CD4-positive, alpha-beta T cell treated with Interleukin-12 subunit alpha and Interleukin-12 subunit beta, for 1 hour (primary cell): ENCODE data around the gene MCTP1.

Experiments used
- DNase-seq: peaks from one replicate; pipeline ENCODE4 v3.0.0-alpha.2; 2020

The MCTP1 gene

GRCh38 chr5:95070453-95070852 lies 214.4 kb downstream of the MCTP1 start:
- DNase-seq, result no peak

DNA sequence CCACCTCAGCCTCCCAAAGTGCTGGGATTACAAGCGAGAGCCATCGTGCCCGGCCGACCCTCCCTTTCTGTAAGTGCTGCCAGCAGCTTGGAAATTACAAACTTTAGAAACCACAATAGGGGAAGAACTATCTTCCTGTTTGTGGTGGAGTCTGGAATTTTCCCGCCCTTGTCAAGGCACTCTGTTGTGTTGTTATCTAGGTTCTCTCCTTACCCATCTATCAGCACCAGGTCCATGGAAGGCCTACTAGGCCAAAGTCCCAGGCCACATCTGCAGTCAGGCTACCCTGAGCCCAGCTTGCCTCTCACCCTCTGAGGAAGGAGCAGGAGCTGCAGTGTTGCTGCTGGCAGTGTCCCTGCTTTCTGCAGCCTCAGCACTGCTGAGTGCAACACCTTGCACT lies 214.9 kb downstream of the MCTP1 start:
- no peak for DNase-seq

GRCh38 chr5:95069021-95069420 lies 215.9 kb downstream of the MCTP1 start:
- no peak for DNase-seq

GRCh38 chr5:95068289-95068910 lies 216.5 kb downstream of the MCTP1 start:
- DNase-seq, result no peak

DNA sequence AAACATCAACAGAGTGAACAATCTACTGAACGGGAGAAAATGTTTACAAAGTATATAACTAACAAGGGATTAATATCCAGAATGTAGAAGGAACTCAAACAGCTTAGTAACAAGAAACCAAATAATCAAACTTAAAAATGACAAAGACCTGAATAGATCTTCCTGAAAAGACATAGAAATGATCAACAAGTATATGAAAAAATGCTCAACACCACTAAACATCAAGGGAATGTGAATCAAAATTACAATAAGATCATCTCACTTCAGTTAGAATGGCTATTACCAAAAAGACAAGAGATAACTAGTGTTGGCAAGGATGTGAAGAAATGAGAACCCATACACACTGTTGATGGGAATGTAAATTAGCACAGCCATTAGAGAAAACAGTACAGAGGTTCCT lies 218.8 kb downstream of the MCTP1 start:
- DNase-seq, result no peak

DNA sequence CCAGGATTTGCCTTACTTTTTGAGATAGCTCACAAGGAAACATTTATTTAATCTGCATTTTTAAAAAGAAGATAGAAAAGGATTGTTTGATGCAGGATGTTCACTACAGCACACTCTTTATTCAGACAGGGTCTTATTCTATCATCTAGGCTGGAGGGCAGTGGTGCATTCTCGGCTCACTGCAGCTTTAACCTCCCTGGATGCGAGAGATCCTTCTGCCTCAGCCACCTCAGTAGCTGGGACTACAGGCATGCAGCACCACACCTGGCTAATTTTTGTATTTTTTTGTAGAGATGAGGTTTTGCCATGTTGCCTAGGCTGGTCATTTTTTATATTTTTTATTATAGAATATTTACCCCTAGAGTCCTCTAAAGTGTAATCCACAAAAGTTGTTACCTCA lies 221.4 kb downstream of the MCTP1 start:
- no peak for DNase-seq

- no peak for DNase-seq
Observed at GRCh38 chr5:95060098-95060497, 224.8 kb downstream of the MCTP1 start.

GRCh38 chr5:95059636-95060035 lies 225.3 kb downstream of the MCTP1 start:
- no peak for DNase-seq

DNA sequence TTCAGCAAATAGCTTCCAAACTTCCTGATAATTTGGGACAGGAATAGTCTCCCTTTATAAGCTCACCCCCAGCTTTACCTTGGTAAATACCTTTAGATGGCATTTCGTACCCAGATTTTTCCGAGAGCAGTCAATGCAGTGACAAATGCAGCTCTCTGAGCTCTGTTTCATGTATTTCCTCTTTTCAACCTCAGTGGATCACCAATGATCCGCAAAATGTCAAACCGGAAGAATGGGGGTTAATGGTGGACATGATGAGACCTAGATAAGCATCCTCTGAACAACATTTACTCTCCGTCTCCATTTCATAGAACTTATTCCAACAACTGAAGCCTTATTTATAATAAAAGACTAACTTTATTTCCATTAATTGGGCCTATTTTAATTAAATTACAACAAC lies 227.3 kb downstream of the MCTP1 start:
- DNase-seq, result no peak

- DNase-seq, result no peak
Observed at GRCh38 chr5:95053253-95053652, 231.6 kb downstream of the MCTP1 start.

DNA sequence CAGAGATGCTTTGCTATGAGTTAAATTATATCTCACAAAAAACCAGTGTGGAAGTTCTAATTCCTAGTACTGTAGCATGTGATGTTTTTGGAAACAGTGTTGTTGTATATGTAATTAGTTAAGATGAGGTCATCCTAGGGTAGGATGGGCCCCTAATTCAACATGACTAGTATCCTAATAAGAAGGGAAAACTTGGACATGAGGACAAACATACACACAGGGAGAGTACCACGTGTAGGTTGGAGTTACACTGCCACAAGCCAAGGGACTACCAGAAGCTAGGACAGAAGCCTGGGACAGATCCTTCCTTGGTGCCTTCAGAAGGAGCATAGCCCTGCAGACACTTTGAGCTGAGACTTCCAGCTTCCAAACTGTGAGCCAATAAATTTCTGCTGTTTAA lies 234.2 kb downstream of the MCTP1 start:
- DNase-seq, result no peak

DNA sequence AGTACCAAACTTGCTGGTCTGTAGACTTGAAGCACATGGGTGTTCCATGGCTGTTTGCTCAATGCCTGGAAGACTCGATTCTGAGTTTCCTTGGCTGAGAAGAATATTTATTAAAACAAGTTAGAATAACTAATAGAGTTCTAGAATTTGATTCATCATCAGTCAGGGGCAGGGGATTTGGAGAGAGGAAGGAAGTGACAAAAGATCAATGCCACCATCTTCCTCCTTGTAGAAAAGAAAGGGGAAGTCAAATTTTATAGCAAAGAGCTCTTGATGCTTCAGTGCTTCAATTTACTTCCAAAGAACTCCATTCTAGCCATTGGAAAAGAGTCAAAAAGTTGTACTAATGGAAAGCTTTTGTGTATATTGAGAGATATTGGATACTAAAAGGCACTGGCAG lies 236.3 kb downstream of the MCTP1 start:
- no peak for DNase-seq

GRCh38 chr5:95045181-95045965 lies 239.5 kb downstream of the MCTP1 start:
- no peak for DNase-seq

- no peak for DNase-seq
Observed at GRCh38 chr5:95044096-95044495, 240.8 kb downstream of the MCTP1 start.

DNA sequence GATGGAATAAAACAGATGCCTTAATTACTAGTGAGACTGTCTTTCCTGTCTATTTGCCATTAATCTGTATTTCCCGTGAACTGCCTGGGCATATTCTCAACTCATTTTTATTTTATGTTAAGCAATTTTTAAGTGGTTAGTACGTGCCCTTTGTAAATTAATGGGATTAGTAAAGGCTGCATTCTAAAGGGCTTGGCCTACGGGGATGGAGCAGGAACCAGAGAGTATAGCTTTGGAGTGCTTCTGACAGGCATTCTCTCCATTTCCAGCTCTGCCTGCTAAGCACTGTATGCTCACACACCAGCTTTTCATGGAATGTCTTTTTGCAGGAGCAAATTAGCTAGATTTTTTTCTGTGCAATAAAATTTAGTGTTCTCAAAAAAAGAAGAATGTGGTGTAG lies 241.2 kb downstream of the MCTP1 start:
- DNase-seq, result no peak

GRCh38 chr5:95043234-95043633 lies 241.7 kb downstream of the MCTP1 start:
- DNase-seq, result no peak

DNA sequence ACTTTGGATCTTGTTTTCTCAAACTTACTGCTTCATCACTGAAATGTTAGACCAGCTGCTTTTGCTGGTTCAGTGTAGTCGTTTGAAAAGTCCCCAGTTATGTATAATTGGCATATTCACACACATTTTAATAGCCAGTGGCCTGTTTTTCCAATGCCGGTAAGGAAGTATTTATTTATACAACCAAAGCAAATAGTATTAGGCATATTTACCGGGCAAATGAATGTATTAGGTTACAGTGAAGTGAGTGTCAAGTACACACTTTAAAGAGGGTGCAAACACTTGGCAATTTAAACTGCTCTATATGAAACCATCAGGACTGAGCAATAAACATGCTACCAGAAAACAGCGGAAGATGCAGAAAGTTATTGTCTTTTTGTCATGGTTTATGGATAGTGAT lies 242.9 kb downstream of the MCTP1 start:
- DNase-seq, result no peak

DNA sequence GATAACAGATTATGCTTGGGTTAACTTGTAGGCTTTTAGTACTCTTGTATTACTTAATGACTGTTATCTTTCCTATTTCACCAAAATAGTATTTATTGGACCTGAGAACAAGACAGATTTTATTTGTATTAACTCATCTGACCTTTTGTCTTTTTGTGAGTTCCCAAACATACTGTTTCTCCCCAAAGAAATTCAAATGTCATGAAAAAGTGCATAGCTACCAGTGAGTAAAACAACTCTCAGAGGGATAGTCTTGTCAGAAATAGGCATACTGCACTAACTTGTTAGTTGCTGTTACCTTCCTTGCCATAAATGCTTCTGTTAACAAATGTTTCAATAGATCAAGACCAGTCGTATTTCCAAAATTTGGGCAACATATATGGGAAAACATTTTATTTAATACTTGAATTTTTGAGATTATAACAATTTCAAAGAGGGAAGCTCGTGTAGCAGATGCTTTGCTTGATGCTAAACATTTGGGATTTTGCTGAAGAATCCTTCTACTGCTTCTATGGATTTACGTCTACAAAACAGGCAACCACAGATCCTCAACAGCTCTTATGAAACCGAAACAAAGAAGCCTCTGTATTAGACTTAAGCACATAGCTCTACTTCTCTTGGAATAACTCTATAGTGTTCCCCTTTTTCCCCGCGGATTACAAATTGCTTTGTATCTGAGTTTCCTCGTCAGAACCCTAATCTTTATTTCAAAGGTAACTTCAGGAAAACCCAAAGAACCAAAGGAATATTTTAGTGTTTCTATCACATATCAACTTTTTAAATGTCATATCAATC lies 248.8 kb downstream of the MCTP1 start:
- no peak for DNase-seq

DNA sequence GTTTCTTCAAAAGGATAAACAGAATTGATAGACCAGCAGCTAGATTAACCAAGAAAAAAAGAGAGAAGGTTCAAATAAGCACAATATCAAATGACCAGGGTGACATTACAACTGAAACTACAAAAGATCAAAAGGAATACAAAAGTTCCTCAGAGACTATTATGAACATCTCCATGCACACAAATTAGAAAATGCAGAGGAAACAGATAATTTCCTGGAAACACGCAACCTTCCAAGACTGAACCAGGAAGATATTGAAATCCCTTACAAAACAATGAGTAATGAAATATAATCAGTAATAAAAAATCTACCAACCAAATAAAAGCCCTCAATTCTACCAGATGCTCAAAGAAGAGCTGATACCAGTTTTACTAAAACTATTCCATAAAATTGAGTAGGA lies 252.1 kb downstream of the MCTP1 start:
- DNase-seq, result no peak

DNA sequence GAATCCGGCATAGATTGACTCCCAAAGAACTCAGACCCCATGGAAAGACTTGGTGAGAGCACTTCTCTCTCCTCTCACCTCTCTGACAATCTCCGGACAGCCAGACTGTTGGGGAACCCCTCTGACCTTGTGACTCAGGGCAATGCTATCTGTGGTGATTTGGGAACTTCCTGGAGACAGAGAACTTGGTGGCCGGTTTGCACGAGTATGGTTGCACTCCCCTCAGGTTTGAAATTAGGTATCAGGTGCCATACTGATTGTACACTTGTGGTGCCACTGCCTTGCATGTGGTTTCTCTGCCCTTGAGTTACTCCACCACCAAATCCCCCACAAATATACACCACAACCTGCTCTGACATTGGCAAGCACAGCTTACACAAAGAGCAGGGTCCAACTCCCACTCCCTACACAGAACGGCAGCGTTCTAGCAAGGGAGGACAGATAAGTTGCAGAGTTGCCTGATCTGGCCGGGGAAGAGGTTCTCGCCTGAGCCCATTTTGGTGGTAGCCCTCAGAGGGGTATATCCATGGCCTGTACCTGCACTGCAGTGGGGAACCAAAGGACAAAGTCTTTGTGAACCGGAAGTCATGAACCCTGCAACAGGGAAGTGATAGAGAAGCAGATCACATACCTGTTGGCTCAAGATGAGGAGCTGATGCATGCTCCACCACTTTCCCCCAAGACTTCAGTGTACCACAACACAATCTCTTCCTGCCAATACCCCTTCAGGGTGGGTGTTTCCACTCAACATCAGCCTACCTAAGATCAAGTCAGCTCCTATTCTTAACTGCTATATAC lies 255.1 kb downstream of the MCTP1 start:
- no peak for DNase-seq

DNA sequence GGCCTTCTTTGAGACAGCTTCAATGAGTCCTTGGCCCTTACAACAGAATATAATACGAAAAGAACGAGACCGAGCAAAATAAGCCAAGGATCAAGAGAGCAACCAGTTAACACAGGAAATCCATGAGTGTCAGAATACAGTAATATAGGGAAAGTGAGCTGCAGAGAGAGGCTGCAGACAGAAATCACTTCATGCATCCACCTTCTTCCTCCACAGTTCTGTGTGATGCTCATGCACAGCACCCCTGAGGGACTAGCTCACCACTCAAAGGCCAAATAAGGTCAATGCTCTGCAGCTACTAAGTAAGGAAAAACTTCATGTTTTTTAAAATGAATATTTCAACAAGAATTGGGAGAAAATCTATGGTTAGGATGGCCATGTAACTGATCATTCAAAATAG lies 257.1 kb downstream of the MCTP1 start:
- no peak for DNase-seq

DNA sequence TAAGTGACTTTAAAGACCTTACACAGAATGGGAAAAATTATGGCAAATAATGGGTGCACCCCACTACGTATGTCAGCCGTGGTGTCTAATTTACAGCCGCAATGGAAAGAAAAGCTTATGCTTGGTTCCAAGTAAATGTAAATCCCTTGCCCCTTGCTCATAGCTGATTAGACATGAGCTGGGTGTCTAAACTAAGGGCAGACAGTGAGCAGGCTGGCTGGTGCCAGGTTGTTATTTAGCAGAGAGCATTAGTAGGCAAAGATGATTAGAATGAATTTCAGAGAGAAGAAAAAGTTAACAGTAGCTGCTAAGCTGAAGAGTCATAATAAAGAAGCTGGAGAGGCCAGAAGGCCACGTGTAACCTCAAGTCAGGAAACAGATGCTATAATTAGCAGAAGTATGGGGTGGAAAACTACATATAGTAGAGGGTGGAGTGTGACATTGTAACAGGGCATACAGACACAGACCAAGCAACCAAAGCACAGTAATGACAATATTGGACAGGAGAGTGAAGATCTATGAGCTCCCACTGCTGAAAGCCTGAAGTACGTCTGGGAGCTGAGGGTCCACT lies 257.7 kb downstream of the MCTP1 start:
- no peak for DNase-seq

DNA sequence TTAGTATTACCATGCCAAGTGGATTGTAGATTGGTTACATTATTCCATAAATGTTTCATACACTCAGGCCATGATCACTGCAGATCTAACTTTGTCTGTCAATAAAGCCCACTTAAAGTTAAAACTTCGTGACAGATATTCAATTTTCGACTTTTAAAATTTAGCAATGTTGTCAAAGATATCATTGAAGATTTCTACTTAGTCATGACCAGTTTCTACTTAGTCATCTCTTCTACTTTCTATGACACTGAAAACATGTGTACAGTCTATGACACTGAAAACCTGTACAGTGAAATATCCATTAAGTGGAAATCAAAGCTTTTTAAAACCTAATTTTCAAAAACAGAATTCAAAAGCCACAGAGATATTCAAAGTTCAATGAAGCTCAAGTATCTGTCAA lies 258.2 kb downstream of the MCTP1 start:
- DNase-seq, result no peak
